ENCODE measurements around the gene ANO2. TPM values are rescaled to one million over a fixed set of nuclear protein-coding genes. Genes with fewer than 3 reads are reported as not detected.

The ANO2 gene
- total and polyA plus RNA-seq, 4 donors, result 0.03 to 0.25 (median 0.15) TPM

DNA sequence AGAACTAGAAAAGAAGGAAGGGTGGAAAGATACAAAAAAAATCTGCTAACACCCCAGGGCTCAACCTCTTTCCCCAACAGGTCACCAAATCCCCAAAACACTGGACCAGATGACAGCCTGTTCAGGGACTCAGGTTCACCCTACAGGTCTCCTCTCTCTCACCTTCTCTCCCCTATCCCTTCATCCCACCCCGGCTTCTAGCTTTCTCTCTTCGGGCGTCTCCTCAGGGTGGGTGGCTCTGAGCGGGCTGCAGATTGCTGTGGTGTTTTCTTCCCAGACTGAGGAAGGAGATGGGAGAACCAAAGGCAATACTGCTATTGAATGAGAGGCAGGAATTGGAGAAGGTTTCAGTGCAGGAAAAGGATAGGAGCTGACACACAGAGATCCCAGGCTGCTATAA is 39.3 kb downstream of the ANO2 start:
- no peaks in the 10 kb centered on the region for H3K9me3 ChIP-seq (ENCODE audit: control insufficient read depth in 4 of 4, low read length in 3 of 4)
- peaks cover 0 to under 1% (median 0%) of the 10 kb centered on the region in 4 donors for H3K27me3 ChIP-seq (ENCODE audit: control insufficient read depth in 4 of 4, insufficient read depth in 4 of 4, low read length in 3 of 4)
- H3K27ac ChIP-seq (ENCODE audit: low read depth in 1 of 2, low read length in 2 of 2), result no peak overlapping the region
- no peak for DNase-seq (ENCODE audit: low spot score)
- whole genome bisulfite sequencing, result 91% methylated on average over 4 of the region's 4 CpGs
- H3K36me3 ChIP-seq (ENCODE audit: control insufficient read depth in 4 of 4, insufficient read depth in 3 of 4, low read depth in 1 of 4, low read length in 3 of 4), result no peaks in the 10 kb centered on the region
- no peaks in the 10 kb centered on the region for H3K4me1 ChIP-seq (ENCODE audit: control insufficient read depth in 4 of 4, insufficient read depth in 4 of 4, low read length in 3 of 4)
- no peak overlapping the region for H3K4me3 ChIP-seq (ENCODE audit: low read depth in 1 of 3, low read length in 3 of 3)
- H3K9ac ChIP-seq (ENCODE audit: low read depth in 1 of 2, low read length in 2 of 2), result no peak overlapping the region
- TF ChIP-seq MAX (IDR thresholded peaks at IDR 0.05), result no peak

- Histone ChIP-seq H3K4me1 (ENCODE audit: control insufficient read depth in 4 of 4, insufficient read depth in 4 of 4, low read length in 3 of 4) (no peaks in the 10 kb centered on the region), H3K27me3 (ENCODE audit: control insufficient read depth in 4 of 4, insufficient read depth in 4 of 4, low read length in 3 of 4) (no peaks in the 10 kb centered on the region), H3K9me3 (ENCODE audit: control insufficient read depth in 4 of 4, low read length in 3 of 4) (no peaks in the 10 kb centered on the region), H3K9ac (ENCODE audit: low read depth in 1 of 2, low read length in 2 of 2) (no peak overlapping the region), H3K36me3 (ENCODE audit: control insufficient read depth in 4 of 4, insufficient read depth in 3 of 4, low read depth in 1 of 4, low read length in 3 of 4) (no peaks in the 10 kb centered on the region), H3K4me3 (ENCODE audit: low read depth in 1 of 3, low read length in 3 of 3) (no peak overlapping the region), H3K27ac (ENCODE audit: low read depth in 1 of 2, low read length in 2 of 2) (no peak overlapping the region)
- DNase-seq (ENCODE audit: low spot score), result no peak
- 62% methylated on average over 6 of the region's 6 CpGs for WGBS
- no peak for TF ChIP-seq RXRA (IDR thresholded peaks at IDR 0.05)
- TF ChIP-seq SP1 (IDR thresholded peaks at IDR 0.05), result no peak
- TF ChIP-seq HNF4G (IDR thresholded peaks at IDR 0.05), result no peak
- TF ChIP-seq, protein P1, sequence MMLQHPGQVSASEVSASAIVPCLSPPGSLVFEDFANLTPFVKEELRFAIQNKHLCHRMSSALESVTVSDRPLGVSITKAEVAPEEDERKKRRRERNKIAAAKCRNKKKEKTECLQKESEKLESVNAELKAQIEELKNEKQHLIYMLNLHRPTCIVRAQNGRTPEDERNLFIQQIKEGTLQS (IDR thresholded peaks at IDR 0.05), result no peak
- no peak for TF ChIP-seq FOXA2 (IDR thresholded peaks at IDR 0.05)
- no peak for TF ChIP-seq CTCF (IDR thresholded peaks at IDR 0.05; ENCODE audit: low read depth, low read length, missing input control)
- no peak for TF ChIP-seq YY1 (IDR thresholded peaks at IDR 0.05)
- no peak for TF ChIP-seq TAF1 (conservative IDR thresholded peaks at IDR 0.05)
Observed at GRCh38 chr12:5904969-5905368, 40.1 kb downstream of the ANO2 start.

- Histone ChIP-seq H3K27ac (ENCODE audit: low read depth in 1 of 2, low read length in 2 of 2) (no peak overlapping the region), H3K27me3 (ENCODE audit: control insufficient read depth in 4 of 4, insufficient read depth in 4 of 4, low read length in 3 of 4) (no peaks in the 10 kb centered on the region), H3K9me3 (ENCODE audit: control insufficient read depth in 4 of 4, low read length in 3 of 4) (no peaks in the 10 kb centered on the region), H3K4me1 (ENCODE audit: control insufficient read depth in 4 of 4, insufficient read depth in 4 of 4, low read length in 3 of 4) (no peaks in the 10 kb centered on the region), H3K36me3 (ENCODE audit: control insufficient read depth in 4 of 4, insufficient read depth in 3 of 4, low read depth in 1 of 4, low read length in 3 of 4) (no peaks in the 10 kb centered on the region), H3K4me3 (ENCODE audit: low read depth in 1 of 3, low read length in 3 of 3) (no peak overlapping the region), H3K9ac (ENCODE audit: low read depth in 1 of 2, low read length in 2 of 2) (no peak overlapping the region)
- DNase-seq (ENCODE audit: low spot score), result no peak
- 83% methylated on average over 11 of the region's 11 CpGs for WGBS
- TF ChIP-seq JUND (IDR thresholded peaks at IDR 0.05) (no peak), SP1 (IDR thresholded peaks at IDR 0.05) (no peak), FOXA1 (IDR thresholded peaks at IDR 0.05) (no peak), RXRA (IDR thresholded peaks at IDR 0.05) (no peak), TAF1 (conservative IDR thresholded peaks at IDR 0.05) (no peak), RAD21 (IDR thresholded peaks at IDR 0.05) (no peak), NR2F2 (IDR thresholded peaks at IDR 0.05) (no peak), EGR1 (IDR thresholded peaks at IDR 0.05; ENCODE audit: low read depth in 2 of 2) (no peak), FOXA2 (IDR thresholded peaks at IDR 0.05) (no peak), ZBTB33 (IDR thresholded peaks at IDR 0.05) (no peak), CTCF (IDR thresholded peaks at IDR 0.05; ENCODE audit: low read depth, low read length, missing input control) (no peak), GABPA (IDR thresholded peaks at IDR 0.05 in 1 of 2, conservative IDR thresholded peaks at IDR 0.05 in 1 of 2) (no peak), HNF4A (conservative IDR thresholded peaks at IDR 0.05) (no peak), MAX (IDR thresholded peaks at IDR 0.05) (no peak)
- TF ChIP-seq, protein P2, sequence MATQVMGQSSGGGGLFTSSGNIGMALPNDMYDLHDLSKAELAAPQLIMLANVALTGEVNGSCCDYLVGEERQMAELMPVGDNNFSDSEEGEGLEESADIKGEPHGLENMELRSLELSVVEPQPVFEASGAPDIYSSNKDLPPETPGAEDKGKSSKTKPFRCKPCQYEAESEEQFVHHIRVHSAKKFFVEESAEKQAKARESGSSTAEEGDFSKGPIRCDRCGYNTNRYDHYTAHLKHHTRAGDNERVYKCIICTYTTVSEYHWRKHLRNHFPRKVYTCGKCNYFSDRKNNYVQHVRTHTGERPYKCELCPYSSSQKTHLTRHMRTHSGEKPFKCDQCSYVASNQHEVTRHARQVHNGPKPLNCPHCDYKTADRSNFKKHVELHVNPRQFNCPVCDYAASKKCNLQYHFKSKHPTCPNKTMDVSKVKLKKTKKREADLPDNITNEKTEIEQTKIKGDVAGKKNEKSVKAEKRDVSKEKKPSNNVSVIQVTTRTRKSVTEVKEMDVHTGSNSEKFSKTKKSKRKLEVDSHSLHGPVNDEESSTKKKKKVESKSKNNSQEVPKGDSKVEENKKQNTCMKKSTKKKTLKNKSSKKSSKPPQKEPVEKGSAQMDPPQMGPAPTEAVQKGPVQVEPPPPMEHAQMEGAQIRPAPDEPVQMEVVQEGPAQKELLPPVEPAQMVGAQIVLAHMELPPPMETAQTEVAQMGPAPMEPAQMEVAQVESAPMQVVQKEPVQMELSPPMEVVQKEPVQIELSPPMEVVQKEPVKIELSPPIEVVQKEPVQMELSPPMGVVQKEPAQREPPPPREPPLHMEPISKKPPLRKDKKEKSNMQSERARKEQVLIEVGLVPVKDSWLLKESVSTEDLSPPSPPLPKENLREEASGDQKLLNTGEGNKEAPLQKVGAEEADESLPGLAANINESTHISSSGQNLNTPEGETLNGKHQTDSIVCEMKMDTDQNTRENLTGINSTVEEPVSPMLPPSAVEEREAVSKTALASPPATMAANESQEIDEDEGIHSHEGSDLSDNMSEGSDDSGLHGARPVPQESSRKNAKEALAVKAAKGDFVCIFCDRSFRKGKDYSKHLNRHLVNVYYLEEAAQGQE (IDR thresholded peaks at IDR 0.05), result no peak
Observed at GRCh38 chr12:5904441-5904840, 40.6 kb downstream of the ANO2 start.

Data from liver (tissue), 9 donors.